HG03439 (cell line): Measurements from ENCODE around the gene ESYT3.
"Not testable (repeated sequence)": the region's sequence is repeated elsewhere in the genome, so short reads cannot be mapped to it uniquely, and the experiment has no call there.

Source experiments
- ATAC-seq: cut with Tn5 transposase; IDR thresholded peaks from one replicate; pipeline ENCODE4 v1.9.1; 2021; ENCODE audit warnings: mild to moderate bottlenecking, moderate library complexity; ENCODE audit not compliant: unreplicated experiment

ESYT3 gene

GRCh38 chr3:138484672-138485071 is 50.3 kb downstream of the ESYT3 start:
- ATAC-seq = not testable (repeated sequence)

GRCh38 chr3:138486580-138486979 is 52.2 kb downstream of the ESYT3 start:
- ATAC-seq = not testable (repeated sequence)

- no peak for ATAC-seq
Measured at GRCh38 chr3:138491971-138492370, 57.6 kb downstream of the ESYT3 start.

GRCh38 chr3:138492980-138493675 is 58.7 kb downstream of the ESYT3 start:
- ATAC-seq = no peak

- ATAC-seq = no peak
Measured at GRCh38 chr3:138493804-138494606, 59.6 kb downstream of the ESYT3 start.

GRCh38 chr3:138494607-138494929 is 60.2 kb downstream of the ESYT3 start:
- no peak for ATAC-seq

- ATAC-seq = not testable (repeated sequence)
Measured at GRCh38 chr3:138495638-138496037, 61.2 kb downstream of the ESYT3 start.

- ATAC-seq = no peak
Measured at GRCh38 chr3:138496436-138496835, 62.0 kb downstream of the ESYT3 start.

GRCh38 chr3:138497021-138497420 is 62.6 kb downstream of the ESYT3 start:
- ATAC-seq = no peak

- no peak for ATAC-seq
Measured at GRCh38 chr3:138497851-138498250, 63.4 kb downstream of the ESYT3 start.

GRCh38 chr3:138498991-138499390 is 64.6 kb downstream of the ESYT3 start:
- no peak for ATAC-seq

GRCh38 chr3:138507524-138507923 is 73.1 kb downstream of the ESYT3 start:
- ATAC-seq = no peak

- no peak for ATAC-seq
Measured at GRCh38 chr3:138509586-138509985, 75.2 kb downstream of the ESYT3 start.

GRCh38 chr3:138511945-138512344 is 77.5 kb downstream of the ESYT3 start:
- ATAC-seq = no peak

- ATAC-seq = peak; percentile 88
Measured at GRCh38 chr3:138513090-138513843, 78.9 kb downstream of the ESYT3 start.

GRCh38 chr3:138521445-138521844 is 87.0 kb downstream of the ESYT3 start:
- not testable (repeated sequence) for ATAC-seq
